Neuronal stem cell (in vitro differentiated cells): Measurements from ENCODE around the gene NOS3.
"Not testable (repeated sequence)": the region's sequence is repeated elsewhere in the genome, so short reads cannot be mapped to it uniquely, and the experiment has no call there.

Source experiments
- DNase-seq: peaks from one replicate; pipeline ENCODE4 v3.0.0-alpha.2; 2013; ENCODE audit warnings: low spot score
- H2AFZ ChIP-seq: one replicate; pipeline ENCODE4 v1.6.1; 2013; ENCODE audit warnings: mild to moderate bottlenecking, low read length, inconsistent platforms
- H2AK5ac ChIP-seq: 2 replicates; pipeline ENCODE4 v1.6.1; 2013; ENCODE audit warnings: low read depth, mild to moderate bottlenecking, inconsistent platforms, low read length, moderate library complexity, mixed read lengths
- H2BK120ac ChIP-seq: 2 replicates; pipeline ENCODE4 v1.6.1; 2013; ENCODE audit warnings: low read depth, mild to moderate bottlenecking, inconsistent platforms, low read length, moderate library complexity, mixed read lengths
- H2BK12ac ChIP-seq: one replicate; pipeline ENCODE4 v1.6.1; 2013; ENCODE audit warnings: low read length, inconsistent platforms
- H2BK15ac ChIP-seq: 2 replicates; pipeline ENCODE4 v1.6.1; 2013; ENCODE audit warnings: mild to moderate bottlenecking, low read length, inconsistent platforms, mixed read lengths
- H2BK5ac ChIP-seq: one replicate; pipeline ENCODE4 v1.6.1; 2013; ENCODE audit warnings: inconsistent platforms, mild to moderate bottlenecking, low read length, moderate library complexity
- H3K14ac ChIP-seq: one replicate; pipeline ENCODE4 v1.6.1; 2013; ENCODE audit warnings: low read length, inconsistent platforms
- H3K18ac ChIP-seq: 2 replicates; pipeline ENCODE4 v1.6.1; 2013; ENCODE audit warnings: low read length, inconsistent platforms
- H3K23ac ChIP-seq: 2 replicates; pipeline ENCODE4 v1.6.1; 2013; ENCODE audit warnings: low read depth, mild to moderate bottlenecking, mixed read lengths, low read length, inconsistent platforms; ENCODE audit not compliant: poor library complexity
- H3K27ac ChIP-seq: replicated peaks from 3 replicates; pipeline ENCODE4 v1.5.1; 2013; ENCODE audit warnings: low read length, inconsistent platforms
- H3K27me3 ChIP-seq, 3 experiments: 2 replicates each; pipeline ENCODE4 v1.6.1; 2013; ENCODE audit warnings: low read length in 3 of 3, mild to moderate bottlenecking in 2 of 3, inconsistent platforms in 1 of 3, low read depth in 1 of 3, mixed read lengths in 1 of 3, moderate library complexity in 1 of 3; ENCODE audit not compliant: control insufficient read depth in 3 of 3, insufficient read depth in 3 of 3
- H3K36me3 ChIP-seq, 2 donors: replicated peaks in 1 of 2; 2 replicates each; pipeline ENCODE4 v1.6.1; 2013; ENCODE audit warnings: low read length in 2 of 2; ENCODE audit not compliant: control insufficient read depth in 2 of 2, insufficient read depth in 2 of 2
- H3K4ac ChIP-seq: 2 replicates; pipeline ENCODE4 v1.6.1; 2013; ENCODE audit warnings: inconsistent platforms, mild to moderate bottlenecking, low read length, moderate library complexity
- H3K4me1 ChIP-seq, 2 donors: 1 replicate in 1 of 2; 2 replicates in 1 of 2; pipeline ENCODE4 v1.6.1; 2013; ENCODE audit warnings: low read length in 2 of 2, low read depth in 1 of 2; ENCODE audit not compliant: control insufficient read depth in 2 of 2, insufficient read depth in 1 of 2
- H3K4me2 ChIP-seq: one replicate; pipeline ENCODE4 v1.6.1; 2013; ENCODE audit warnings: mild to moderate bottlenecking, low read length, inconsistent platforms; ENCODE audit not compliant: insufficient read depth, poor library complexity, severe bottlenecking
- H3K4me3 ChIP-seq, 2 donors: 2 replicates each; pipeline ENCODE4 v1.5.1; 2013; ENCODE audit warnings: low read length in 2 of 2, mild to moderate bottlenecking in 2 of 2, inconsistent platforms in 1 of 2, moderate library complexity in 1 of 2
- H3K79me1 ChIP-seq: one replicate; pipeline ENCODE4 v1.6.1; 2013; ENCODE audit warnings: low read depth, mild to moderate bottlenecking, inconsistent platforms, low read length, moderate library complexity
- H3K9ac ChIP-seq: one replicate; pipeline ENCODE4 v1.6.1; 2013; ENCODE audit warnings: mild to moderate bottlenecking, low read depth, low read length, inconsistent platforms; ENCODE audit not compliant: poor library complexity
- H3K9me3 ChIP-seq, 2 donors: replicated peaks in 1 of 2; 2 replicates each; pipeline versions ENCODE3 to v1.6.1; 2013; ENCODE audit warnings: low read length in 2 of 2, mild to moderate bottlenecking in 2 of 2, inconsistent platforms in 1 of 2, low read depth in 1 of 2, mixed read lengths in 1 of 2, moderate library complexity in 1 of 2; ENCODE audit not compliant: control insufficient read depth in 2 of 2, insufficient read depth in 1 of 2
- H4K8ac ChIP-seq: one replicate; pipeline ENCODE4 v1.6.1; 2013; ENCODE audit warnings: low read depth, mild to moderate bottlenecking, inconsistent platforms, low read length, moderate library complexity
- H4K91ac ChIP-seq: one replicate; pipeline ENCODE4 v1.6.1; 2013; ENCODE audit warnings: low read length, low read depth, mild to moderate bottlenecking, inconsistent platforms; ENCODE audit not compliant: poor library complexity
- WGBS, 2 donors: extraction: QIAGEN DNeasy Blood & Tissue Kit; methylation state at CpG; one replicate each; pipeline ENCODE4 v1.1.7; 2013; ENCODE audit warnings: missing lambda C conversion rate in 2 of 2, mixed read lengths in 1 of 2; ENCODE audit not compliant: insufficient read length in 2 of 2, insufficient replicate concordance in 1 of 2; ENCODE audit errors: extremely low coverage in 2 of 2; 5-methylcytosine and 5-hydroxymethylcytosine counted together

Gene NOS3

DNA sequence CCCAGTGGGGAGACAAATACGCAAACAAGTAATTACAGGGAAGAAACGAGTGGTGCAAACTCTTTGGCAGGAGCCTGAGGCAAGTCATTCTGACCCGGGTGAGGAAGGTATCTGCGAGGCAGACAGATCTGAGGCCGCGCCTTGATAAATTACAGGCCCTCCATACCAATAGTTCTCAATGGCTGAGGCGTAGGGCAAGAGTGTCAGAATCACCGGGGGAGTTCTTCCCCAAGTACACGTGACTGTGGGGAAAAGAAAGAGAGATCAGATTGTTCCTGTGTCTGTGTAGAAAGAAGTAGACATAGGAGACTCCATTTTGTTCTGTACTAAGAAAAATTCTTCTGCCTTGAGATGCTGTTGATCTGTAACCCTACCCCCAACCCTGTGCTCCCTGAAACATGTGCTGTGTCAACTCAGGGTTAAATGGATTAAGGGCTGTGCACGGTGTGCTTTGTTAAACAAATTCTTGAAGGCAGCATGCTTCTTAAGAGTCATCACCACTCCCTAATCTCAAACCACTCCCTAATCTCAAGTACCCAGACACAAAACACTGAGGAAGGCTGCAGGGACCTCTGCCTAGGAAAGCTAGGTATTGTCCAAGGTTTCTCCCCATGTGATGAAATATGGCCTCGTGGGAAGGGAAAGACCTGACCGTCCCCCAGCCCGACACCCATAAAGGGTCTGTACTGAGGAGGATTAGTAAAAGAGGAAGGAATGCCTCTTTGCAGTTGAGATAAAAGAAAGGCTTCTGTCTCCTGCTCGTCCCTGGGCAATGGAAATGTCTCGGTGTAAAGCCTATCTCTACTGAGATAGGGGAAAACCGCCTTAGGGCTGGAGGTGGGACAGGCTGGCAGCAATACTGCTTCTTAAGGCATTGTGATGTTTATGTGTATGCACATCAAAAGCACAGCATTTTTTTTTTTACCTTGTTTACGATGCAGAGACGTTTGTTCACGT is 36.2 kb downstream of the NOS3 start:
- peak overlapping the region; percentile 94 for H2AFZ ChIP-seq

DNA sequence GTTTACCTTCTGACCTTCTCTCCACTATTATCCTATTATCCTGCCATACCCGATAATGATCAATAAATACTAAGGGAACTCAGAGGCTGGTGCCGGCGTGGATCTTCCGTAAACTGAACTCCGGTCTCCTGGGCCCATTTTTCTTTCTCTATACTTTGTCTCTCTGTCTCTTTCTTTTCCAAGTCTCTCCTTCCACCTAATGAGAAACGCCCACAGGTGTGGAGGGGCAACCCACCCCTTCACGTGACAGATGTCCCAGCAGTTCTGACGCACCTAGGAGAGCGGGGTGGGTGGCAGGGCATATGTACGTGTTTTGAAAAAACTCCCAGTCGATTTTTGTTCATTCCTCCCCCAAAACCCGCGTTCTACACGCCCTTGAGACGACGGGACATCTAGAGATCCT is 36.9 kb downstream of the NOS3 start:
- no CpG with 5 or more reads among the region's 16 CpGs for WGBS, 2 donors
- peak overlapping the region; percentile 94 for H2AFZ ChIP-seq

More for the DNA sequence above, 36.2 kb downstream of the NOS3 start:
- not testable (repeated sequence) for H3K23ac ChIP-seq, H3K18ac ChIP-seq, H4K91ac ChIP-seq, DNase-seq, H2BK15ac ChIP-seq, H3K36me3 ChIP-seq, H4K8ac ChIP-seq, H3K79me1 ChIP-seq, H3K4ac ChIP-seq, H3K9me3 ChIP-seq, H2BK5ac ChIP-seq, H3K9ac ChIP-seq, H3K4me2 ChIP-seq, H2AK5ac ChIP-seq, H2BK12ac ChIP-seq, H3K27me3 ChIP-seq, H2BK120ac ChIP-seq
- WGBS, 2 donors = no CpG with 5 or more reads among the region's 19 CpGs
- Histone ChIP-seq H3K14ac (peak overlapping the region; percentile 38), H3K27ac (peak overlapping the region; percentile 5), H3K4me3 (peak overlapping the region in 1 of 2 donors; percentile 77), H3K4me1 (peaks cover 5 to 13% of the 10 kb centered on the region in 2 donors)

DNA sequence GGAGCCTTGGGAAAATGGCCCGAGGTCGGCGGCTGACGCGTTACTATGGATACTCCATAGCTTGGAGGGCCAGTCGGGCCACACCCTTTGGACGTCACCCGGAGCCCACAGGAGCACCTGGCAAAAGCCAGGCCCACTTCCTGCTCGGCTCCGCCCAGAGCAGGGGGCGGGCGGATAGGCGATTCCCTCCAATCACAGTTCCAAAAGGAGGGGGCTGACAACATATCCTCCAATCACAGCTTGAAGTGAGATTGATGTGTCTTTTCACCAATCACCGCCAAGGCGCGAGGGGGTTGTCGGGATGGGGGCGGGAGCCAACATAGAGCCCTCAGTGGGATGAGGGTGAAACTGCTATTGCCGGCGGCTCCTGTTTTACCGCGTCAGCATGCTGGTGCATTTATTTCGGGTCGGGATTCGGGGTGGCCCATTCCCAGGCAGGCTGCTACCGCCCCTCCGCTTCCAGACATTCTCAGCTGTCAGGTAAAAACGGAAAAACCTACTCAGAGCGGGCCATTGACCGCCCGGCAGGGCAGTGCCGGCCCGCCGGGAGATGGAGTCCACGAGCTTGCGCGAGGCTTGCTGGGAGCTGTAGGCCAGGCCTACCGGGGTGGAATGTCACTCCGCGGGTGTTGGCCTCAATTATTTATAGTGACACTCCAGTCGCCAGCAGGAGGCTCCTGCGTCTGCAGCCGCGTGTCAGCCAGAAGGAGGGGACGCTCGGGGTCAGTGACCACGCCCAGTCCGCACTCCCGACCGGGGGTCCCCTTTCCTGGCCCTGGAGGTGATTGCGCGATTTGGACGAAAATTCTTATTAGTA is 37.5 kb downstream of the NOS3 start, which contains the start of gene ABCB8:
TSS of gene ABCB8 (plus strand) at position 320 of the 817 bp plus-strand sequence. CDS start at position 386, 66 bp downstream.
- Histone ChIP-seq H2BK15ac (no peak within 1 kb of the TSS), H3K18ac (peak within 1 kb of the TSS; percentile 80), H3K9ac (no peak within 1 kb of the TSS), H2BK120ac (no peak within 1 kb of the TSS), H3K27me3 (no peaks in the 10 kb centered on the region), H3K79me1 (no peaks in the 10 kb centered on the region), H3K27ac (peak within 1 kb of the TSS; percentile 34), H2BK5ac (no peak within 1 kb of the TSS), H2BK12ac (peak within 1 kb of the TSS; percentile 41), H3K4ac (no peak within 1 kb of the TSS), H3K9me3 (no peaks in the 10 kb centered on the region), H2AK5ac (no peak within 1 kb of the TSS), H2AFZ (peak within 1 kb of the TSS; percentile 94), H3K4me2 (peak within 1 kb of the TSS; percentile 85), H3K4me3 (peak within 1 kb of the TSS; percentile 77 to 86), H4K8ac (no peak within 1 kb of the TSS), H3K14ac (no peak within 1 kb of the TSS), H4K91ac (no peak within 1 kb of the TSS), H3K23ac (peak within 1 kb of the TSS; percentile 73), H3K4me1 (peaks cover 5 to 13% of the 10 kb centered on the region in 2 donors), H3K36me3 (peaks cover 0 to 7% of the 10 kb centered on the region in 2 donors)
- peak; percentile 99 for DNase-seq
- WGBS, 2 donors = no CpG with 5 or more reads among the region's 53 CpGs

More for the DNA sequence above, 36.9 kb downstream of the NOS3 start:
- H2BK12ac ChIP-seq, H3K14ac ChIP-seq, H3K23ac ChIP-seq, H2BK15ac ChIP-seq, H3K36me3 ChIP-seq, H4K91ac ChIP-seq, DNase-seq, H2BK120ac ChIP-seq, H3K9ac ChIP-seq, H3K27ac ChIP-seq, H2BK5ac ChIP-seq, H2AK5ac ChIP-seq, H4K8ac ChIP-seq, H3K4ac ChIP-seq, H3K27me3 ChIP-seq, H3K79me1 ChIP-seq, H3K18ac ChIP-seq, H3K9me3 ChIP-seq: not testable (repeated sequence)
- Histone ChIP-seq H3K4me1 (peaks cover 5 to 13% of the 10 kb centered on the region in 2 donors), H3K4me2 (peak overlapping the region; percentile 85), H3K4me3 (peak overlapping the region; percentile 70 to 77)
